NCI-H146 treated with DMSO at 0.1 percent for 48 hours (cell line): ENCODE results near the gene SHISA3.
"Not testable (repeated sequence)": the region's sequence is repeated elsewhere in the genome, so short reads cannot be mapped to it uniquely, and the experiment has no call there.

Source experiments
- DNase-seq: peaks from one replicate; lab custom pipeline; 2025; ENCODE audit not compliant: unreplicated experiment; lab: John Stamatoyannopoulos, UW

Gene SHISA3

DNA sequence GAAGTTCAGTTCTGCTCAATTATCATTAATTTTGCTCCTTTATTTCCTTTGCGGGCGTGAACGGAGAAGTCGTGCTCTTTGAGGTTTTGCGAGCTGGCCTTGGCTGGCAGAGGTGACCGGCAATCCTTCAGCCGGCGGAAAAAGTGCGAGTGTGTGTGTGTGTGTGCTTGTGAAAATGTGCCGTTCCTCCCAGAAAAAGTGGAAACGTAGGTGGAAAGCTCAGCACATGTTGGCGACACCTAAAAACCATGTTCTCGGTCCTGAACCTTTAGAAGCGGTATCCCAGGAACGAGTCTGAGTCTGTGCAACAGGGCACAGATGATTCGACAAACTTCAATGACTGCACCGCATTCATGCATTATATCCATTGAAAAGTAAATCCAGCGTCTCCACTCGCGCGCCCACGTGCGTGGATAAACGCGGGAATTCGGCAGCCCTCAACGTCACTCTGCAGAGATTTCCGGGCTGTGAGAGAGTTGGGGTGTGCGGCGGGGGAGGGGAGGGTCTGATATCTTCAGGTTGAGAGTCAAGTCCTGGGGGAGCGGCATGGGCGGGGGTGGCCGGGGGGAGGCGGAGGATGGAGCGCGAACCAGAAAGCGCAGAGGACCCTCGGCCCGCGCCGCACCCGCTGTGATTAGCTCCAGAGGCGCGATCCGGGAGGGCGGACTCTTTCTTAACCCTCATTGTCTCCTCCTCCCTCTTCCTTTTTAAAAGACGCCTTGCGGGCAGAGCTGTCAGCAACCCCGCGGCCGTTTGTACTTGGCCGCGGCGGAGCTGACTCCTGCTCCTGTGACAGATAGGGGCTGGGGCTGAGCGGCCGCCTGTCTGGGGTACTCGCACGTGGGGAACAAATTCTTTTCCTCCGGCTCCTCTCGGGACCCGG, at the start of gene SHISA3:
TSS of gene SHISA3 (plus strand) at position 737 of the 883 bp plus-strand sequence. CDS start 569 bp downstream, outside the sequence.
- DNase-seq, result no peak

DNA sequence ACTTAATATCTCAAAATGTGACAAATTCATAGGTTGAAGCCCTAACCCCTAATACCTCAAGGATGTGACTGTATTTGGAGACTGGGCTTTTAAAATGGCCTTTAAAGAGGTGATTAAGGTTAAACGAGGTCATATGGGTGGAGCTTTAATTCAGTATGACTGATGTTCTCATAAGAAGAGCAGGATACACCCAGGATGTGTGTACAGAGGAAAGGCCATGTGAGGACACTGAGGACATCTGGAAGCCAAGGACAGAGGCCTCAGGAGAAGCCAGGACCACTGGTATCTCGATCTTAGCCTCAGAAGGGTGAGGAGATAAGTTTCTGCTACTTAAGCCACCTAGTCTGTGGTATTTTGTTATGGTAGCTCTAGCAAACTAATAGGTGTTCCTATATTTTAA, 49.0 kb upstream of the SHISA3 start:
- no peak for DNase-seq

DNA sequence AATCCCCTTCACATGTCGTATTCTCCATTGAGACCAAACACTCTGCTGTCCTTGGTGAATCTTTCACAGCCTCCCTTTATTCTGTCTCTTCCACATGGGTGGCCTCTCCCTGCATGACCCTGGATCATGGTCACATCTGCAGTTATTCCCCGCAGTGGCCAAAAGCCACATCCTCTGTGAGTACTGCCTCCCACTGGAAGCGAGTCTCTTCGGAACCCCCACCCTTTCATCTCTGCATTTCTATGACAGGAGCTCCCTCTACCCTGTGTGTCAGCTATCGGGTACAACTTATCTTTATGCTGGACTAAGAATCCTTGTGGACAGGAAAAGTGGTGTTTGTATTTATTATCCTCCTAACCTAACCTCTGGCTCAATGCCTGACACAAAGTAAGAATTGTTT, 48.6 kb upstream of the SHISA3 start:
- DNase-seq, result no peak

DNA sequence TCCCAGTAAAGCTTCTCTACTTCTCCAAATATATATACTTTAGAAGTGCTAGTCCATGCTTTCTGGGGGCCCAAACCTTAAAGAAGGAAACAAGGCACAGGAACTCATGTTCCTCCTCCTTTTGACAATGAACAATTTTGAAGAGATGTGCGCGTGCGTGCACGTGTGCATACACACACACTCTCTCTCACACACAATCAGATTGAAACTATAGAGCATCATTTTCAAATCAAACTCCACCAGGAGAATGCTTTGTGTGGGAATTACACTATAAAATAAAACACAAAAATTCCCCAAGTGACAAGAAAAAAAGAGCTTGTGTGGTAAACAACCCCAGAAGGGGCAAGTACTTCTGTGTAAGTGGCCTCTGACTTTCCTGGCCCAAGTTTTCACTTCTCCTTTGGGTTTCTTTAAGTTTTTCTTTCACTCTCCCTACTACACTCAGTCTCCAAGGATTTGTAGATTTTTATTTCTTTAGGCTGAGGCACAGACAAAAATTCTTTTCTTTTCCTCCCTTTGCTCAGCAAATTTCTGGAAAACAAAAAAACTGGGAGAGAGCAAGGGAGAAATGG, 46.6 kb upstream of the SHISA3 start:
- DNase-seq, result no peak

DNA sequence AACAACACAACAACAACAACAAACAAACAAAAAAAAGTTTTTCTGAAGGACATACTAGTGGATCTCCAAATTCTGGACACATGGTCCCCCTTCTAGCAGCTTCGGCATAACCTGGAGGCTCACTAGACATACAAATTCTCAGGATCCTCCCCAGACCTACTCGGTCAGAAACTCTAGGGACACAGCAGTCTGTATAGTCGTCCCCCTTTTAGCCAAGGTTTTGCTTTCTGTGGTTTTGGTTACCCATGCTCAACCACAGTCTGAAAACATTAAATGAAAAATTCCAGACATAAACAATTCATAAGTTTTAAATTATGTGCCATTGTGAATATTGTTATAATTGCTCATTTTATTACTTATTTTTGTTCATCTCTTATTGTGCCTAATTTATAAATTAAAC, 45.2 kb upstream of the SHISA3 start:
- DNase-seq, result no peak

DNA sequence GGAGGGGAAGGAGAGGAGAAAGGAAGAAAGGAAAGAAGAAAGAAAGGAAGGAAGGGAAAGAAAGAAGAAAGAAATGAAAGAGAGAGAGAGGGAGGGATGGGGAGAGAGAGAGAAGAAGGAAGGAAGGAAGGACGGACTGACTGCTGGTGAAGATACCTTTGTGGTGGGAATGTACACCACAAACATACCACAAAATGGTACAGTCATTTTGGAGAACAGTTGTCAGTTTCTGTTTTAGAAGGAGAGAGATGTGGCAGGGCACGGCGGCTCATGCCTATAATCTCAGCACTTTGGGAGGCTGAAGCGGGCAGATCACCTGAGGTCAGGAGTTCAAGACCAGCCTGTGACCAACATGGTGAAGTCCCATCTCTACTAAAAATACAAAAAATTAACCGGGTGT, 40.0 kb upstream of the SHISA3 start:
- no peak for DNase-seq

DNA sequence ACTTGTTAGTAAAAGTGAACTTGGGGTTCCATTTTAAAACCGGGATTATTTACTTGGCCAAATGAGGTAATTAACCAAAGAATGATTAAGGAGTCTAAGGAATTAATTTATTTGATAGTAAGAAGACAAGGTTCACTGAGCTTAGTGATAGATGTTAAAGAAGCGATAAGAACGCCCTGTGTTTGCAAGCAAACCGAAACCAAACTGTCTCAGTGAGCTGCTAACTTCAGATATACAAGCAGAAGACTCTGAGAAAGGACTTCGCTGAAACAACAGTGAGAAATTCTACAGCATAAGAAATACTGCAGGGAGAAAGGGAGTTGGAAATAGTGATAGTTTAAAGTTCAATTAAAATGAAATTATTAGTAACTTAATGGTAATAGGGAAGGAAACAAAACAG, 37.6 kb upstream of the SHISA3 start:
- DNase-seq, result no peak

DNA sequence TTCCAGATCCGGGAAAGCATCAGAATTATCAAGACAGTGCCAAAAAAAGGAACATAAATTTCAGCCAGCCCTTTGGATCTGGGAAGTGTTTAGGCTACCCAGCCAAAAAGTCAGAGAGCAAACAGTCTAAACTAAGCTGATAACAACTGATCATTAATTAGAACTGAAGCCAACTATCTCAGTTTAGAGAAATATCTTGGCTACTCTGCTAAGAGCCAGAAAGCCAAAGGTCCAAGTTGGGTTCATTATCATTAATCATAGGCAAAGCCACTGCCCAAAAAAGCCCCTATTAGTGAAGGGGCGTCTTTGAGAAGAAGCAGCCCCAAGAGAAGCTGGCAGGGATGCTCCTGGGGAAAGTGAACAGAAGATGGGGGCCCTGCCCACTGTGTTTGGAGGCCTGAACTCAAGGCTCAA, 37.0 kb upstream of the SHISA3 start:
- DNase-seq, result no peak

DNA sequence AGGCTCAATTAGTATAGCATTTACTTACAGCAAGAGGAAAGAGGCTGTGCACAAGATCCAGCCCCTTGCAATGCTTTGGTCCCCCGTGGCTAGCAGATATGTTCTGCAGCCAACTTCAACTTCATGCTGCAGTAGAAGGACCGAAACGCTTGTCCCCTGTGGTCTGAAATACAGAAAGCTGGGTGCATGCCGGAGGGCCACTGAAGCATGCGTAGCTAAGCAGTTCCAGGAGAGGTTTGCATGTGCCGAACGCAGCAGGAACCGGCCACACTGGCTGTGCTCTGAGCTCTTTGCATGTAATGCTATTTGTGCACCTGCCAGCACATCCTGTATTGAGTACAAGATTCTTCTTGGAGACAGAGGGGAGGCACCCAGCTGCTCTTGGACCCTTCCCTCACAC, 35.8 kb upstream of the SHISA3 start:
- DNase-seq, result no peak

DNA sequence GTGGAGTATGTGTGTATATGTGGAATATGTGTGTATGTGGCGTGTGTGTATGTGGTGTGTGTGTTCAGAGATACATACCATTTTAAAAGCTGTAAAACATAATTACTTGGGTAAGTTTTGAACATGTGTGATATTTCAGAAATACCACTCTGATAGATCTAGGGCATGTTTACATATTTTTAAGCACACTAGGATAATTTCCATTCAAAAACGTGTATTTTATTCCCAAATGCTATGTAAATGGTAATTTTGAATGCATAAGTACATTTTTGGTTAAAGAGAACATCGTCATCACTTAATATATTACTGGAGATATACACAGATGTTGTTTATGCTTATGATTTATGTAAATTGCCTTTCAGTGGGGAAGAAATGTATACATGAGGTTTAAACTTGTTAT, 34.7 kb upstream of the SHISA3 start:
- DNase-seq, result no peak

DNA sequence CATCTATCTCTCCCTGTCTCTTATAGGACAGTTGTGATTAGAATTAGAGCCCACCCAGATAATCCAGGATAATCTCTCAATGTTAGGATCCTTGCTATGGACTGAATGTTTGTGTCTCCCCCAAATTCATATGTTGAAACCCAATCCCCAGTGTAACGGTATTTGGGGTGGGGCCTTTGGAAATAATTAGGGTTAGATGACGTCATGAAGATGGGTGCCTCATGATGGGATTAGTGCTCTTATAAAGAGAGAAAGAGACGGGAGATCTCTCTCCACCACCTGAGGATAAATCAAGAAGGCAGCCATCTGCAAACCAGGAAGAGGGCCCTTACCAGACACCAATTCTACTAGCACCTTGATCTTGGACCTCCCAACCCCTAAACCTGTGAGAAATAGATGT, 33.7 kb upstream of the SHISA3 start:
- DNase-seq, result no peak

DNA sequence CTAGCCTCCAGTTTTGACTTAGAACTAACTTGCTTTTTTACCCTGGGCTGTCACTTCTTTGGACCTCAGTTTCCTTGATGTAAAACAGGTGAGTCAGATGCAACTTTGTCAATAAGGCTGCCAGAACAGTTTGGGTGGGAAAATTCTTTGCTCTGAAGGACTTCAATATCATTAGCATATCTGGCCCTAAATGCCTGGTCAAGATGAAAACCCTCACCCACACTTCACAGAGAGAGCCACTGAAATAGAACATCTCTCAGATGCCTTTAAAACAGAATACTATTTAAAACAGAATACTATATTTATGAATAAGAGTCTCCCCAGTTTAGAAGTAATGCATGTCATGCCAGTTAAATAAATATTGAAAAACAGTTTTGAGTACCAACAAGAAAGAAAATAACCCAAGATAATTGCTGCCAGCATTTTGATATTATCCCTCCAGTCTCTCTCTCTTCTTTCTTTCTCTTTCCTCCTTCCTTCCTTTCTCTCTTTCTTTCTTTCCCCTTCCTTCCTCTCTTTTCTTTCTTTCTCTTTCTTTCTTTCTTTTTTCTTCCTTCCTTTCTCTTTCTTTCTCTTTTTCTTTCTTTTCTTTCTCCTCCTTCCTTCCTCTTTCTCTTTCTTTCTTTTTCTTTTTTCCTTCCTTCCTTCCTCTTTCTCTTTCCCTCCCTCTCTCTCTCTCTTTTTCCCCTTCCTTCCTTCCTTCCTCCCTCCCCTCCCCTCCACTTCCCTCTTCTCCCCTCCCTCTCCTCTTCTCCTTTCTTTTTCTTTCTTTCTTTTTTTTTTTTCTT, 32.8 kb upstream of the SHISA3 start:
- no peak for DNase-seq

DNA sequence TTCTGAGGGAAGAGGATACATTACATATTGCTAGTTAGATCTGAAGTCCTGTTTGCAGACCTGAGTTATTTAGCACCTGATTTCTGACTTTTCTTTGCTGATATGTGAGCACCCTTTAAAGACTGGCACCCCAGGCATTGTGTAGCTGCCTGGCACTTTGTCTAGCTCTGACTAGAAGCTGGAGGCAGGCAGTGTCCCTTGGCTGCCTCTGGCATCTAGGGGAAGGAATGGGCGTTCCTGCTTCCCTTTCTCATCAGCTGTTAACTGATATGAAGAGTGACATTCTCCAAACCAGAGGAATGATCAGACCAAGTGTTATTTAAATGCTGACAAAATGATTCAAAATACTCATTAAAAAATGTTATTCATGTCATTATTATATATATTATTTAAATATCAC, 30.3 kb upstream of the SHISA3 start:
- DNase-seq, result no peak

DNA sequence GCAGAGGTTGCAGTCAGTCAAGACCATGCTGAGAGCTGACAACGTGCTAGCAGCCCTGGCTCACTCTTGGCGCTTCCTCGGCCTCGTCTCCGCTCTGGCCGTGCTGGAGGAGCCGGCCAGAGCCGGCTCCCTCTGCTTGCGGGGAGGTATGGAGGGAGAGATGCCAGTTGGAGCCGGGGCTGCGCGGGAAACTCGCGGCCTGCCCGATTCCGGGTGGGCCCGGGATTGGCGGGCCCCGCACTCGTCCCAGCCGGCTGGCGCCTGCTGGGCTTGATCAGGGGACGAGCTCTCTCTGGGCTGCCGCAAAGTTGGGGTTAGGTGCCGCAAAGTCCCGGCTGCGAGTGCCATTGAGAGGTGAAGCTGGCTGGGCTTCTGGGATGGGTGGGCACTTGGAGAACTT, 27.8 kb upstream of the SHISA3 start:
- no peak for DNase-seq

DNA sequence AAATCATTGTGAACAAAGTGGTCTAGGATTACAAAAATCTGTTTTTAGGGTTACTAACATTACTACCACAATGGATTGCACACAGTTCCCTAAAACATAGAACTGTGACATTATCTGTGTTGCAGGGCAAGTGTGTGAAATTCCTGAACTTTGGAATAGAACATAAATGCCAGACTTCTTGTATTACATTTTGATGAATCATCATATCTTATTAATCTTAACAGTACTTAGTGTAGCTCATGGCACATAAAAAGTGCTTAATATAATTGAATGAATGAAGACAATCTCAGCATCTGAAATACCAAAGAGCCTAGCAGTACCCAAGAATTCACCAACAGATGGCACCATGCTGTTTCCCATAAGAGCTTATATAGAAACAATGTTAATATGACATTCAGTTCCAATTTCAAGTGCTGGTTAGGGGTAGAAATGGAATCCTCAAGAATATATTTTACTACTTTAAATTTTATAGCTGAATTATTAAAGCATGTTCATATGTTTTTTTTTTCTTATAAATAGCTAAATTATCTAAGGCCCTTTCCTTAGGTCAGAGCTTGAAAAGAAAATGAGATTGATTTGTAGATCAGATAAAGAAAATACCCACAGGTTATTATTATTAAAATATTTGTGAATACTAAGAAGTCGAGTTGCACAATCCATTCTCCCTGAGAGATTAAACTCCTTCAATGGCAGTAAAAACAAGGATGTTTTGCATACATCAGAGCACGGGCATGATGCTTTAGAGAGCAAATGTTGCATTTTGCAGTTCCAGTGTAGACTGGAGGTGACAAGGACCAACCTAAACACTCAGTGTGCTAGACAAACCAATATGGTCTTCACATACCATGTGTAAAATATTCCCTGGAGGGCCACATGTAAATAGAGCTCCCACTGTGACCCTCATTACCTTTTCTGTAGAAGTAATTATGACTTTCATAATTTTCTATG, 25.7 kb upstream of the SHISA3 start:
- no peak for DNase-seq

DNA sequence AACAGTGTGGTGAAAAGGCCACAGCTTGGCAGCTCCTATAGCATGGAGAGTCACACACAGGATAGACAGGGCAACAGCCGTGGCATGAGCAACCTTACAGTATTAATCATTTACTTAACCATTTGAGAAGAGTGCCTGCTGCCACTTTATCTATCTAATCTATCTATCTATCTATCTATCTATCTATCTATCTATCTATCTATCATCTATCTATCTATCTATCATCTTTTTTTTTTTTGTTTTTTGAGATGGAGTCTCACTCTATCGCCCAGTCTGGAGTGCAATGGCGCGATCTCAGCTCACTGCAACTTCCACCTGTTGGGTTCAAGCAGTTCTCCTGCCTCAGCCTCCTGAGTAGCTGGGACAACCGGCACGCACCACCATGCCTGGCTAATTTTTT, 25.0 kb upstream of the SHISA3 start:
- not testable (repeated sequence) for DNase-seq

DNA sequence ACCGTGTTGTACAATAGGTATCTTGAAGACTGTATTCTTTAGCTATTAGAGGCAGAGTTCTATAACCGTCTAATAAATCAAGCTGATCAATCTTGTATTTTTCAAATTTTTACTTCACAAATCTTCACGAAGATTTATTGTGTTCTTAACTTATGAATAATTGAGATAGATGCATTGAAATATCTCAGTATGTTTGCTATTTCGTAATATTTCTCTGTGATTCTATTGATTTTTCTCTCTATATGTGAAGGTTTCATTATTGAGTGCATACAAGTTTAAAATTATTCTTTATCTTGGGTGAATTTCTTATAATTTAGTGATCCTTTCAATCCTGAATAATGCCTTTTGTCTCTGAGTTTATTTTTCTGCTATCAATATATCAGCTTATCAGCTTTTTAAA, 19.8 kb upstream of the SHISA3 start:
- DNase-seq, result no peak

DNA sequence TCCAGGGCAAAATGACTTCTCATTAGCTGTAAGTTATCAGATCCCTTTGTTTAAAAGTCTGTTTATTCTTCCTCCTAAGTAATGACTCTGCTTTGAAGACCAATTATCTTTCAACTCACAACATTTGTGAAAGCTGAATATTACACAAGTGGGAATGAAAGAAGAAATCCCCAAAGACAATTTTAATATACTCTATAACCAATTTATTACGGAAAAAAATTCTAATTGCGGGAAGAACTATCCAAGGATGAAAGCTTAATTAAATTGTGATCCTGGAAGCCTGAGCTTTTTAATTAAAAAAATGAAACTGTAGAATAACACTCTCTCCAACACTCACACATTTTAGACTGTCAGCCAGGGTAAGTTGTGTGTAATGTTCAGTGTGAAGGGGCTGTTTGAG, 15.6 kb upstream of the SHISA3 start:
- DNase-seq, result no peak

DNA sequence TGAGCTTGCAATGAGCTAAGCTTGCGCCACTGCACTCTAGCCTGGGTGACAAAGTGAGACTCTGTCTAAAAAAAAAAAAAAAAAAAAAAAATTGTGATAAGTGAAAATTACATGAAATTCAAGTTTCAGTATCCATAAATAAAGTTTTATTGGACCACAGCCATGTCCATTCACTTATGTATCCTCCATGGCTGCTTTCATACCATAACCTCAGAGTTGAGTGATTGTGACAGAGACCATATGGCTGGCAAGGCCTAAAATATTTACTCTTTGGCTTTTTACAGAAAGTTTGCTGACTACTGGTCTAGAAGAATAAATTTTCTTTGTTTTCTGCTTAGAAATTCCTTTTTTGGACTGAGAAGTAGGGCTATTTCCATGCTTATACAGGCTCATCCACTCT, 11.8 kb upstream of the SHISA3 start:
- DNase-seq, result no peak

DNA sequence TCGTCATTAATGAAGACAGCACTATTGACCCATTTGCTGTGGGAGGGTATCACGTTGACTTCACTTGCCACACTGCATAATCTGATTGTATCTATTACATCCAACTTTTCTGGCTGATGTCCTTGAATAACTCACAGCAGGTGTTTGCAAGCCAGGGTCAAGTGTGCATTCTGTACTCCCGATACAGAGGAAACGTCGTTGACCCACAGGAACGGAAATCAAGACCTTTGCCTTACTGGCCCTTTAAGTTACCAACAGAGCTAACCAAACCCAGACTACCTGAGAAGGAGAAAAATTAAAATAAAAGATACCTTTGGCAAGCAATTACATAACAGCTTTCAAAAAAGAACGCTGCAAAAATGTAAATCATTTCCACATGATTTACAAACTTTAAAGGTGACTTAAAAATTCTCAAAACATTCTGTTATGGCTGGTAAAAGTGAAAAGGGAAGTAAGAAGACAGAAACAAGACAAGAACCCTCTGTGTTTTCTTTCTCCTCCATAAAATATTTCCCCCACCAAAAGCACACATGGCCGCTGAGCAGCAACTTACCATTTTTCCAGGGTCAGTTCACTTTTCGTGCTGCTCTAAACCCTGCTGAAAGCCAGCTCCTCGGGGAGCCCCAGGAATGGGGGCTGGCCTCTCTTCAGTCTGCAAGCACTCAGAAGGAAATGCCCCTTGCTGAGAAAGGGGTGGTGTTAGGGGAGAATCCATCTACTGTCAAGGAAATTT, 6.5 kb upstream of the SHISA3 start:
- no peak for DNase-seq
